Measurements from ENCODE around the gene WFDC1. TPM values are rescaled to one million over a fixed set of nuclear protein-coding genes. Genes with fewer than 3 reads are reported as not detected.

WFDC1 gene
- total RNA-seq, 1 donor from 2014 or later: not detected

- TF ChIP-seq, protein P1, sequence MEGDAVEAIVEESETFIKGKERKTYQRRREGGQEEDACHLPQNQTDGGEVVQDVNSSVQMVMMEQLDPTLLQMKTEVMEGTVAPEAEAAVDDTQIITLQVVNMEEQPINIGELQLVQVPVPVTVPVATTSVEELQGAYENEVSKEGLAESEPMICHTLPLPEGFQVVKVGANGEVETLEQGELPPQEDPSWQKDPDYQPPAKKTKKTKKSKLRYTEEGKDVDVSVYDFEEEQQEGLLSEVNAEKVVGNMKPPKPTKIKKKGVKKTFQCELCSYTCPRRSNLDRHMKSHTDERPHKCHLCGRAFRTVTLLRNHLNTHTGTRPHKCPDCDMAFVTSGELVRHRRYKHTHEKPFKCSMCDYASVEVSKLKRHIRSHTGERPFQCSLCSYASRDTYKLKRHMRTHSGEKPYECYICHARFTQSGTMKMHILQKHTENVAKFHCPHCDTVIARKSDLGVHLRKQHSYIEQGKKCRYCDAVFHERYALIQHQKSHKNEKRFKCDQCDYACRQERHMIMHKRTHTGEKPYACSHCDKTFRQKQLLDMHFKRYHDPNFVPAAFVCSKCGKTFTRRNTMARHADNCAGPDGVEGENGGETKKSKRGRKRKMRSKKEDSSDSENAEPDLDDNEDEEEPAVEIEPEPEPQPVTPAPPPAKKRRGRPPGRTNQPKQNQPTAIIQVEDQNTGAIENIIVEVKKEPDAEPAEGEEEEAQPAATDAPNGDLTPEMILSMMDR (IDR thresholded peaks at IDR 0.05; ENCODE audit: unreplicated experiment): no peak
- Mint-ChIP-seq H3K4me3 (ENCODE audit: unreplicated experiment) (no peak overlapping the region), H3K36me3 (ENCODE audit: low read depth, unreplicated experiment) (no peaks in the 10 kb centered on the region), H3K4me1 (ENCODE audit: unreplicated experiment) (peaks cover 3% of the 10 kb centered on the region), H3K27me3 (ENCODE audit: unreplicated experiment) (no peaks in the 10 kb centered on the region), H3K27ac (ENCODE audit: unreplicated experiment) (no peak overlapping the region), H3K9me3 (ENCODE audit: unreplicated experiment) (peaks cover 3% of the 10 kb centered on the region)
- DNase-seq (ENCODE audit: low spot score): no peak
Observed at GRCh38 chr16:84344781-84345180, 50.1 kb downstream of the WFDC1 start.

DNA sequence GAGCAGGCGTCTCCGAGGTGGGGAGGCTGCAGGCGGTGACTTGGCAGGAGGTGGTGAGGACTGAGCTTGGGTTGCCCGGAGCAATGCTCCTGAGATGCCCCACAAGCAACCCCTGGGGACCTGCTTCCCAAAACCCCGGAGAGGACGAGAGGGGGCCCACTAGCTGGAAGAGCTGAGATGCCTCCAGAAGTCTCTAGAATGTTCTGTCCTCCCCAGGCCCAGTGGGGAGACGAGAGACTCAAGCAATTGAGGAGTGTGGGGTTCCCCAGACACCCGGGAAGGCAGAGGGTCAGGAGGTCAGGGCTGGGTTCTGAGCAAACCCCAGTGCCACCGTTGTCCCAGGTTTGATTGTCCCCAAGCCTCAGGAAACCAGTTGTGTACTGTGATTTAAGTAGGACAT lies 52.5 kb downstream of the WFDC1 start:
- no peak for DNase-seq (ENCODE audit: low spot score)
- Mint-ChIP-seq H3K36me3 (ENCODE audit: low read depth, unreplicated experiment) (no peaks in the 10 kb centered on the region), H3K27me3 (ENCODE audit: unreplicated experiment) (no peaks in the 10 kb centered on the region), H3K9me3 (ENCODE audit: unreplicated experiment) (peaks cover 2% of the 10 kb centered on the region), H3K4me3 (ENCODE audit: unreplicated experiment) (no peak overlapping the region), H3K27ac (ENCODE audit: unreplicated experiment) (no peak overlapping the region), H3K4me1 (ENCODE audit: unreplicated experiment) (peaks cover 3% of the 10 kb centered on the region)
- TF ChIP-seq, protein P1 (IDR thresholded peaks at IDR 0.05; ENCODE audit: unreplicated experiment): no peak

GRCh38 chr16:84348386-84348888 lies 53.8 kb downstream of the WFDC1 start:
- Mint-ChIP-seq H3K27ac (ENCODE audit: unreplicated experiment) (no peak overlapping the region), H3K27me3 (ENCODE audit: unreplicated experiment) (no peaks in the 10 kb centered on the region), H3K4me3 (ENCODE audit: unreplicated experiment) (no peak overlapping the region), H3K36me3 (ENCODE audit: low read depth, unreplicated experiment) (no peaks in the 10 kb centered on the region), H3K9me3 (ENCODE audit: unreplicated experiment) (no peaks in the 10 kb centered on the region), H3K4me1 (ENCODE audit: unreplicated experiment) (peaks cover 3% of the 10 kb centered on the region)
- DNase-seq (ENCODE audit: low spot score): no peak
- TF ChIP-seq, protein P1 (IDR thresholded peaks at IDR 0.05; ENCODE audit: unreplicated experiment): no peak

GRCh38 chr16:84349862-84350684 lies 55.4 kb downstream of the WFDC1 start:
- H3K36me3 Mint-ChIP-seq (ENCODE audit: low read depth, unreplicated experiment): no peaks in the 10 kb centered on the region
- TF ChIP-seq, protein P1 (IDR thresholded peaks at IDR 0.05; ENCODE audit: unreplicated experiment): no peak
- H3K4me1 Mint-ChIP-seq (ENCODE audit: unreplicated experiment): no peaks in the 10 kb centered on the region
- H3K4me3 Mint-ChIP-seq (ENCODE audit: unreplicated experiment): no peak overlapping the region
- no peaks in the 10 kb centered on the region for H3K27me3 Mint-ChIP-seq (ENCODE audit: unreplicated experiment)
- DNase-seq (ENCODE audit: low spot score): no peak
- no peak overlapping the region for H3K27ac Mint-ChIP-seq (ENCODE audit: unreplicated experiment)
- H3K9me3 Mint-ChIP-seq (ENCODE audit: unreplicated experiment): no peaks in the 10 kb centered on the region

Measured in endothelial cell (in vitro differentiated cells).